ENCODE data around the gene KCNQ1.
A peak's percentile ranks its signal among the peaks of the same experiment; 100 is the strongest.

Gene KCNQ1

DNA sequence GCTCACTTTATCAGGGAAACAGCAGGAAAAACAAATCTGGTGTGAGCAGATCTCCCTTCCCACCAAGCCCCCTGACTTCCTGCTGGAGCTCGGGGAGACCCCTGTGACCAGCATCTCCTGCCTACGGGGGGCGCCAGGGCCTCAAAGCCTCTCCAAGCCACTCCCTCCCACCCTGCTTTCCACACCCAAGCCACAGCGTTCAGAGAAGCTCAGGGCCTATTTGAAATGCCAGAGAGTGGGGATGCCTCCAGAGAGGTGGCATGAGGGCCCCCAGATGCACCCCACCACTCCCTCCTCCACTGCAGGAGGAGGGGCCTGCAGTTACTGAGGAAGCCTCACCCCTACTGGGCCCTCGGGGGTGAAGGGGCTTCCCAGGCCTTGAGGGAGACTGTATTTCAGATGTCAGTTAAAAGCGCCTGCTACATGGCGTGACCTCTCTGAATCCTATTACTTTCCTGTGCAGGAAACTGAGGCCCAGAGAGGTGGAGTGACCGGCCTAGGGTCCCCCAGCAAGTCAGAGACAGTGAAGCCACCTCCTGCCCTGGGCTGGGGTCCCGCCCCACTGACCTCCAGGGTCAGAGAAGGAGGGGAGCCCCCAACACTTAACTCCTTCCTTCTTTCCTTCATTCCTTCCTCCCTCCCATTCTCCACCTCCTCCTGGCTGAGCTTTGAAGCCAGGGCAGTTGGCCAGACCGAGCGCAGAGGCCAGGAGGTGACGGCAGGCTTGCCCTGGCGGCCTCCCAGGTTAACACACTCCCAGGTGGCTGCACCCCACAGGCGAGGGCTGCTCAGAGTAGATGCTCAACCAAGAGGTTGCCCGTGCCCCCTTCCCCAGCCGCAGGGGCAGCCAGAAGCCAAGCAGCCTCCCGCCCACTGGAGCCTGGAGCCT, 446.8 kb downstream of the KCNQ1 start:
- H3K27ac Mint-ChIP-seq: peak overlapping the region; percentile 46
- peaks cover 48% of the 10 kb centered on the region for H3K27me3 Mint-ChIP-seq
- H3K36me3 Mint-ChIP-seq (ENCODE audit: low read depth): no peaks in the 10 kb centered on the region
- H3K4me1 Mint-ChIP-seq (ENCODE audit: low read depth): peaks cover 29% of the 10 kb centered on the region
- H3K9me3 Mint-ChIP-seq: no peaks in the 10 kb centered on the region
- peak overlapping the region; percentile 63 for H3K4me3 Mint-ChIP-seq
- intact Hi-C loops (cut with micrococcal nuclease): loop anchor here (5.0 kb wide), 1 partner anchor 444 kb away; the partner anchor contains the start of gene KCNQ1

DNA sequence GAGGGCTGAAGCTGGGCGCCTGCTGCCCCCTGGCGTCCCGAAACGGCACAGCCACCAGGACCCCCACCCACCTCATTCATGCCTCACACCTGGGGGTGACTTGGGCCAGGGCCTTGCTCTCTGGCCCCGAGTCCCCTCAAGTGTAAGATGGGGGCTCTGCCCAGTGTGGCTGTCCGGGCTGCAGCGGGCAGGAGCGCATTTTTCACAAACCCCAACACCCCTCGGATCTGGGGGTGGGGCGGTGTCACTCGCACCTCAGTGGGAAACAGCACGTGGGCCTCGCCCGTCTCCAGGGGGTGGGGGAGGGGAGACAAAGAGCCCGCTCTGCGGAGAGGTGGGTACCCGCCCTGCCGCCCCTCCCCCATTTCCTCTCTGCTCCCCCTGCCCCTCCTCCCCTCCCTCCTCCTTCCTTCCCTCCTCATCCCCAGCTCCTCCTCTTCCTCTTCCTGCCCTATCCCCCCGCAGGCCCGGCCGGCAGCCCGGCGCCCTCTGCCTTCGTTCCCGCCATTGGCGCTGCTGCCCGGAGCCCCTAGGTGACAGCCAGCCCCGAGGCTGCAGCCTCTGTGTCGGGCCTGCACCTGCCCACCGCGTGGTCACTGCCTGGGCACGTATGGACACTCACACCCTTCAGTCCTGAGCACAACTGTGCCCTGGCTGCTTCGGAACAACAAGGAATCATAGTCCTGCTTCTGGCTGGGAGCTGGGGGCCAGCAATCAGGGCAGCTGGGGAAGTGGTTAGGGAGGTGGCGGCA, 447.6 kb downstream of the KCNQ1 start:
- Mint-ChIP-seq H3K9me3 (no peaks in the 10 kb centered on the region), H3K4me1 (ENCODE audit: low read depth) (peaks cover 37% of the 10 kb centered on the region), H3K36me3 (ENCODE audit: low read depth) (no peaks in the 10 kb centered on the region), H3K27ac (peak overlapping the region; percentile 46), H3K4me3 (peak overlapping the region; percentile 63), H3K27me3 (peaks cover 44% of the 10 kb centered on the region)
- intact Hi-C loops (cut with micrococcal nuclease): loop anchor here (5.0 kb wide), 1 partner anchor 445 kb away; the partner anchor contains the start of gene KCNQ1

DNA sequence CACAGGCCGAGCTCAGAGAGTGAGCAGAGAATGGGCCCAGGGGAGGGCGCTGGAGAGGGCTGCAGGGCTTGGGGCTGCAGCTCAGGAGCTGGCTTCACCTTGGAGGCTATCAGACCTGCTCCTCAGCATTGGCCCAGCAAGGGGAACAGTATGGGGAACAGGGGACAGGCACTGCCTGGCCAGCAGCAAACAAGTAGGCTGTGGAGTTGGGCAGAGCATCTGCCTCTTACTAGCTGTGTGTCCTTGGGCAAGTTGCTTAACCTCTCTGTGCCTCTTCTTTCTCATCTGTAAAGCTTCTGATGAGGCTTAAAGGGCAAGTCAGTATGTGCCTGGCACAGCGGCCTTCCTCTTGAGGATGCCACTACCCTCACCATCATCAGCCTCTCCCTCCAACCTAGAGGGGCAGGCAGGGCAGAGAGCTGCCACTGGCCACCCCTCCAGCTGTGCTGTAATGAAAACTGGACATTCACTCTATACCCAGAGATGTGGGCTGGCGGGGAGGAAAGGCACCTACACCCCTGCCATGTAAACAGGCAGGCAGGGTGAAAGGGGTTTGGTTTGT, 448.2 kb downstream of the KCNQ1 start:
- no peaks in the 10 kb centered on the region for H3K36me3 Mint-ChIP-seq (ENCODE audit: low read depth)
- peaks cover 40% of the 10 kb centered on the region for H3K27me3 Mint-ChIP-seq
- peak overlapping the region; percentile 63 for H3K4me3 Mint-ChIP-seq
- H3K9me3 Mint-ChIP-seq: no peaks in the 10 kb centered on the region
- peaks cover 39% of the 10 kb centered on the region for H3K4me1 Mint-ChIP-seq (ENCODE audit: low read depth)
- intact Hi-C loops (cut with micrococcal nuclease): loop anchor here (5.0 kb wide), 1 partner anchor 446 kb away; the partner anchor contains the start of gene KCNQ1
- peak overlapping the region; percentile 11 for H3K27ac Mint-ChIP-seq

DNA sequence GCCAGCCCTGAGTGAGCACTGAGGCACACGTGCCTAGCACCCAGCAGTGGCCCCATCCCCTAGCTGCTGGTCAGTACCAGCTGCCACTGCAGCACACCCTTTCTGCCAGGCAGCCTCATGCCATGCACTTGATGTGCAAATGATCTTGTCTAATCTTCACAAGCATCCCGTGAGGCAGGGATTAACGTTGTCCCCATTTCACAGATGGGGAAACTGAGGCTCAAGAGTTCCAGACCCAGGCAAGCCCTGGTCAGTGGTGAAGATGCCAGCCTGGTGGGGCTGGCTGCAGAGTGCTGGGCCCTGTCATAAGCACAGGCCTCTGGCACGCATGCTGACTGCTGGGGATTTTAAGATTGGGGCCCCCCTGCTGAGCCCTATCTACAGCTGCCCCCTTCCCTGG, 449.1 kb downstream of the KCNQ1 start:
- Mint-ChIP-seq H3K9me3 (no peaks in the 10 kb centered on the region), H3K36me3 (ENCODE audit: low read depth) (no peaks in the 10 kb centered on the region), H3K4me3 (no peak overlapping the region), H3K27ac (no peak overlapping the region), H3K27me3 (peaks cover 36% of the 10 kb centered on the region), H3K4me1 (ENCODE audit: low read depth) (peaks cover 48% of the 10 kb centered on the region)
- intact Hi-C loops (cut with micrococcal nuclease): loop anchor here (5.0 kb wide), 1 partner anchor 447 kb away; the partner anchor contains the start of gene KCNQ1

DNA sequence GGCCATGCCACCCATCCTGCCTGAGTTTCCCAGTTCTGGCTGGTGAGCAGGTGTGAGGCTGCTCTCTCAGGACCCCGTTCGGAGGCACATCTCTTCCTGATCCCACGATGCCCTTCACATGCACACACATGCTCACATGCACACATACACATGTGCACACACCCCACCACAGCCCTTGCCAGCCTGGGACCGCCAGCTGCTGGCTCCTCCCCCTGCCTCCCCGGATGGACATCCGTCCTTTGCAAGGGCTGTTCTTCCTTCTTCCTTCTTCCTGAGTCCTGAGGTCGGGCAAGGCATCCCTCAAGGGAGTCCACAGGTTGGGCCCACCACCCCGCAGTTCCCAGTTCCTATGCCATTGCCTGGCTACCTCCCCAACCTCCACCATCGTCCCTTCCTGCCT, 451.2 kb downstream of the KCNQ1 start:
- H3K27me3 Mint-ChIP-seq: peaks cover 26% of the 10 kb centered on the region
- no peaks in the 10 kb centered on the region for H3K36me3 Mint-ChIP-seq (ENCODE audit: low read depth)
- H3K4me3 Mint-ChIP-seq: no peak overlapping the region
- H3K9me3 Mint-ChIP-seq: no peaks in the 10 kb centered on the region
- H3K27ac Mint-ChIP-seq: peak overlapping the region; percentile 89
- intact Hi-C loops (cut with micrococcal nuclease): no loop called here
- peaks cover 66% of the 10 kb centered on the region for H3K4me1 Mint-ChIP-seq (ENCODE audit: low read depth)

DNA sequence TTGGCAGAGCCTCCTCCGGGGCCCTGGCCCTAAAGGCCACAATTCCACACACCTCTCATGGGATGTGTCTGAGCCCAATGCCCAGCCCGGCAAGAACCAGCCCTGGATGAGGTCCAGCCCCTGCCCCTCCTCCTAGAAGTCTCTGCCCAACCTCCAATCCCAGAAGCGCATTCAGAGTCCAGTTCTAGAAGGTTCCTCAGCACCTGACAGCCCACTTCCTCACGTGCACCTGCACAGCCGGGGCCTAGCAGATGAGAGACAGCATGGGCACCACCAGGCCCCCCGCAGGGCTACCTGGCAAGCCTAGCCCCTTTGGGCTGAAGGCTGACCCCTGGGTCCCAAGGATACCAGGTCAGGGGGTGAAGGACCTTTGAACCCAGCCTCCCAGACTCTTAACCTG, 452.2 kb downstream of the KCNQ1 start:
- Mint-ChIP-seq H3K4me1 (ENCODE audit: low read depth) (peaks cover 69% of the 10 kb centered on the region), H3K36me3 (ENCODE audit: low read depth) (no peaks in the 10 kb centered on the region), H3K27ac (peak overlapping the region; percentile 89), H3K4me3 (no peak overlapping the region), H3K27me3 (peaks cover 23% of the 10 kb centered on the region), H3K9me3 (no peaks in the 10 kb centered on the region)
- intact Hi-C loops (cut with micrococcal nuclease): no loop called here

DNA sequence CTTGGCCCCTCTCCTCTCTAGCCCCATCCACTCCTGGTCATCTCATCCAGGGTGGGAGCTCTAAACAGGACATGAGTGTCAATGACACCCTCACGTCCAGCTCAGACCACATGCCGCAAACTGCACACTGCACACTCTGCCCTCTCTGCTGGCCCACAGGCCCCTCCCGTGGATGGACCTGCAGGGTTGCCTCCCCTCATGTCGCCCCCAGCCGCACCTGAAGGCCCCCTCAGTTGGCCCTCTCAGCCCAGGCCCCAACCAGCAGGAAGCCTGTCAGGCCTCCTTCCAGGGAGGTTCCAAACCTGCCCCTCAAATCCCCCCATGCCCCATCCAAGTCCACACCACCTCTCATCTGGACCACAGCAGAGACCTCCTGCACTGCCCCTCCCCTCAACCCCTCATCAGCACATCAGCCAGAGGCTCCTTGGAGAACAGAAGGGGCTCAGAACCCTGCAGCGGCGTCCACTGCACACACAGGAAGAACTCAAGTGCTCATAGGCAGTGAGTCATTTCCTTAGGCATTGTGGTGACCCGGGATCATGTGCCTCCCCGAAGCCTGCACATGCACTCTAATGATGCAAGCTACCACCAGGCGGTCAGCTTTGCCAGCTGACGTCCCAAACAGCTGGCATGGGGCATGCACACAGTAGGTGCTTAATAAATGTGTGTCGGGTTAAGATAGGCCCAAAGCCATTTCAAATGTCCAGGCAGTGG, 453.7 kb downstream of the KCNQ1 start:
- H3K4me3 Mint-ChIP-seq: peak overlapping the region; percentile 63

More for the DNA sequence above, 453.7 kb downstream of the KCNQ1 start:
- H3K36me3 Mint-ChIP-seq (ENCODE audit: low read depth): peaks cover 2% of the 10 kb centered on the region
- intact Hi-C loops (cut with micrococcal nuclease): no loop called here
- peaks cover 67% of the 10 kb centered on the region for H3K4me1 Mint-ChIP-seq (ENCODE audit: low read depth)
- H3K27ac Mint-ChIP-seq: peak overlapping the region; percentile 89
- H3K27me3 Mint-ChIP-seq: peaks cover 23% of the 10 kb centered on the region
- H3K9me3 Mint-ChIP-seq: no peaks in the 10 kb centered on the region
